Measurements from ENCODE around the gene EXOC3L2. TPM values are rescaled to one million over a fixed set of nuclear protein-coding genes. Genes with fewer than 3 reads are reported as not detected.

Gene EXOC3L2
- polyA plus RNA-seq, 1 of the 3 experiments (the other 2 are of a cell fraction), result 0.02 TPM

DNA sequence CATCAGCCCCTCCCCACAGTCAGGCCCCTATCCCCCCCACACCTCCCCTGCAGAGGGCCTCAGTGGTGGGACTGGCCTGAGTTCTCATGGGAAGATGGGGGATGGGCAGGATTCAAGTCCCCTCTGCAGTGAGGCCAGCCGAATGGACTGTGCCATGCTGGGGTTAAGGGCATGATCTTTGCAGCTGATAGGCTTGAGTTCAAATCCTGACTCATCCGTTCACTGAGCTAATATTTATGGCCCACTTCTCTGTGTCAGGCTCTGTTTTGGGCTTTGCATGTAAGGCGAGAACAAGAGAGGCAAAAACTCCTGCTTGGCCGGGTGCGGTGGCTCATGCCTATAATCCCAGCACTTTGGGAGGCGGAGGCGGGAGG, 26.5 kb upstream of the EXOC3L2 start:
- H3K4me2 ChIP-seq, result no peak overlapping the region
- peaks cover 0 to 16% of the 10 kb centered on the region in 2 experiments; a peak in 2 of 4 replicates for H3K4me1 ChIP-seq (ENCODE audit: control insufficient read depth in 1 of 2, insufficient read depth in 2 of 2, low read depth in 1 of 2, low read length in 1 of 2)
- H3K9me3 ChIP-seq, result no peaks in the 10 kb centered on the region
- H3K27ac ChIP-seq (ENCODE audit: low read depth in 2 of 2, low read length in 1 of 2), result no peak overlapping the region
- peaks cover 13 to 19% of the 10 kb centered on the region in 2 experiments for H3K36me3 ChIP-seq (replicated peaks in 1 of 2; ENCODE audit: control insufficient read depth in 1 of 2, insufficient read depth in 2 of 2, low read length in 1 of 2)
- H3K9ac ChIP-seq, result no peak overlapping the region
- no peaks in the 10 kb centered on the region for H3K27me3 ChIP-seq (ENCODE audit: insufficient read depth)
- H2AFZ ChIP-seq (ENCODE audit: low read depth), result no peak overlapping the region
- no peaks in the 10 kb centered on the region for H3K79me2 ChIP-seq (ENCODE audit: insufficient read depth)
- H3K9me2 ChIP-seq, result no peaks in the 10 kb centered on the region
- TF ChIP-seq, protein P1, sequence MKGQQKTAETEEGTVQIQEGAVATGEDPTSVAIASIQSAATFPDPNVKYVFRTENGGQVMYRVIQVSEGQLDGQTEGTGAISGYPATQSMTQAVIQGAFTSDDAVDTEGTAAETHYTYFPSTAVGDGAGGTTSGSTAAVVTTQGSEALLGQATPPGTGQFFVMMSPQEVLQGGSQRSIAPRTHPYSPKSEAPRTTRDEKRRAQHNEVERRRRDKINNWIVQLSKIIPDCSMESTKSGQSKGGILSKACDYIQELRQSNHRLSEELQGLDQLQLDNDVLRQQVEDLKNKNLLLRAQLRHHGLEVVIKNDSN (IDR thresholded peaks at IDR 0.05; ENCODE audit: borderline replicate concordance, low read depth), result no peak
- TF ChIP-seq RFX5 (IDR thresholded peaks at IDR 0.05; ENCODE audit: low read length) (no peak), SMC3 (IDR thresholded peaks at IDR 0.05; ENCODE audit: low read depth, low read length) (no peak), CTCF (IDR thresholded peaks at IDR 0.05) (no peak), TCF12 (IDR thresholded peaks at IDR 0.05) (no peak), USF2 (IDR thresholded peaks at IDR 0.05; ENCODE audit: borderline replicate concordance, low read depth, low read length) (no peak), SIN3A (IDR thresholded peaks at IDR 0.05; ENCODE audit: borderline replicate concordance, low read depth, low read length) (no peak), TAF1 (IDR thresholded peaks at IDR 0.05; ENCODE audit: borderline replicate concordance, low read depth, low read length) (no peak), ELF1 (IDR thresholded peaks at IDR 0.05) (no peak), EP300 (IDR thresholded peaks at IDR 0.05; ENCODE audit: borderline replicate concordance in 1 of 2, low read depth in 1 of 2, low read length in 1 of 2) (no peak), CHD2 (IDR thresholded peaks at IDR 0.05; ENCODE audit: low read length, partially characterized antibody) (no peak), ZBTB33 (IDR thresholded peaks at IDR 0.05; ENCODE audit: borderline replicate concordance, low read depth) (no peak), TEAD4 (IDR thresholded peaks at IDR 0.05; ENCODE audit: borderline replicate concordance, insufficient read depth) (no peak)
- TF ChIP-seq, protein P2, sequence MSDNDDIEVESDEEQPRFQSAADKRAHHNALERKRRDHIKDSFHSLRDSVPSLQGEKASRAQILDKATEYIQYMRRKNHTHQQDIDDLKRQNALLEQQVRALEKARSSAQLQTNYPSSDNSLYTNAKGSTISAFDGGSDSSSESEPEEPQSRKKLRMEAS (IDR thresholded peaks at IDR 0.05; ENCODE audit: low read depth), result no peak
- TF ChIP-seq, protein P3, sequence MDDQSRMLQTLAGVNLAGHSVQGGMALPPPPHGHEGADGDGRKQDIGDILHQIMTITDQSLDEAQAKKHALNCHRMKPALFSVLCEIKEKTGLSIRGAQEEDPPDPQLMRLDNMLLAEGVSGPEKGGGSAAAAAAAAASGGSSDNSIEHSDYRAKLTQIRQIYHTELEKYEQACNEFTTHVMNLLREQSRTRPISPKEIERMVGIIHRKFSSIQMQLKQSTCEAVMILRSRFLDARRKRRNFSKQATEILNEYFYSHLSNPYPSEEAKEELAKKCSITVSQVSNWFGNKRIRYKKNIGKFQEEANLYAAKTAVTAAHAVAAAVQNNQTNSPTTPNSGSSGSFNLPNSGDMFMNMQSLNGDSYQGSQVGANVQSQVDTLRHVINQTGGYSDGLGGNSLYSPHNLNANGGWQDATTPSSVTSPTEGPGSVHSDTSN (IDR thresholded peaks at IDR 0.05), result no peak
- POLR2A ChIA-PET, result no interaction called here
- CTCF ChIA-PET, result no interaction called here
- H4K20me1 ChIP-seq (ENCODE audit: insufficient read depth), result no peaks in the 10 kb centered on the region
- H3K4me3 ChIP-seq (ENCODE audit: low read depth in 2 of 2, low read length in 1 of 2), result no peak overlapping the region
- H3F3A ChIP-seq (replicated peaks; ENCODE audit: insufficient read depth), result no peaks in the 10 kb centered on the region
- no peak for DNase-seq
- WGBS (ENCODE audit: low lambda C conversion rate), result 73% methylated on average over 7 of the region's 7 CpGs
